Measurements from ENCODE around the gene GALNT10.

The GALNT10 gene

DNA sequence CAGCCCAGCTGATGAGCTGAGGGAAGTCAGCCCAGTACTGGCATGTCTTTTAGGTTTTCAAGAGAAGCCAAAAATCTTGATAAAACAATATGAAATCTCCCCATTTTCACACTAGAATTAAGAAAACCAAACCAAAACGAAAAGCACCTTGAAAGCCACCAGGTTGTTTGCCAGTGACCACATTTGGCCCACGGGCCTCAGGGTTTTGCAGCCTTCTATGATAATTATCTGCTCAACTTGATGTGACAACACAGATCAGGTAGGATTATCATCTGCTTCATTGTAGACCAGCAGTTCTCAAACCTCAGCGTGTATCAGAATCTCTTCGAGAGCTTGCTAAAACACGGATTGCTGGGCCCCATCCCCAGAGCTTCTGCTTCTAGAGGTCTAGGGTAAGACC lies 101.4 kb downstream of the GALNT10 start:
- no peak overlapping the region for H3K4me3 ChIP-seq (replicated peaks; ENCODE audit: insufficient read depth, low read length)
- TF ChIP-seq, protein P1, sequence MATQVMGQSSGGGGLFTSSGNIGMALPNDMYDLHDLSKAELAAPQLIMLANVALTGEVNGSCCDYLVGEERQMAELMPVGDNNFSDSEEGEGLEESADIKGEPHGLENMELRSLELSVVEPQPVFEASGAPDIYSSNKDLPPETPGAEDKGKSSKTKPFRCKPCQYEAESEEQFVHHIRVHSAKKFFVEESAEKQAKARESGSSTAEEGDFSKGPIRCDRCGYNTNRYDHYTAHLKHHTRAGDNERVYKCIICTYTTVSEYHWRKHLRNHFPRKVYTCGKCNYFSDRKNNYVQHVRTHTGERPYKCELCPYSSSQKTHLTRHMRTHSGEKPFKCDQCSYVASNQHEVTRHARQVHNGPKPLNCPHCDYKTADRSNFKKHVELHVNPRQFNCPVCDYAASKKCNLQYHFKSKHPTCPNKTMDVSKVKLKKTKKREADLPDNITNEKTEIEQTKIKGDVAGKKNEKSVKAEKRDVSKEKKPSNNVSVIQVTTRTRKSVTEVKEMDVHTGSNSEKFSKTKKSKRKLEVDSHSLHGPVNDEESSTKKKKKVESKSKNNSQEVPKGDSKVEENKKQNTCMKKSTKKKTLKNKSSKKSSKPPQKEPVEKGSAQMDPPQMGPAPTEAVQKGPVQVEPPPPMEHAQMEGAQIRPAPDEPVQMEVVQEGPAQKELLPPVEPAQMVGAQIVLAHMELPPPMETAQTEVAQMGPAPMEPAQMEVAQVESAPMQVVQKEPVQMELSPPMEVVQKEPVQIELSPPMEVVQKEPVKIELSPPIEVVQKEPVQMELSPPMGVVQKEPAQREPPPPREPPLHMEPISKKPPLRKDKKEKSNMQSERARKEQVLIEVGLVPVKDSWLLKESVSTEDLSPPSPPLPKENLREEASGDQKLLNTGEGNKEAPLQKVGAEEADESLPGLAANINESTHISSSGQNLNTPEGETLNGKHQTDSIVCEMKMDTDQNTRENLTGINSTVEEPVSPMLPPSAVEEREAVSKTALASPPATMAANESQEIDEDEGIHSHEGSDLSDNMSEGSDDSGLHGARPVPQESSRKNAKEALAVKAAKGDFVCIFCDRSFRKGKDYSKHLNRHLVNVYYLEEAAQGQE (IDR thresholded peaks at IDR 0.05; ENCODE audit: insufficient replicate concordance, low read depth): no peak
- TF ChIP-seq, protein P2, sequence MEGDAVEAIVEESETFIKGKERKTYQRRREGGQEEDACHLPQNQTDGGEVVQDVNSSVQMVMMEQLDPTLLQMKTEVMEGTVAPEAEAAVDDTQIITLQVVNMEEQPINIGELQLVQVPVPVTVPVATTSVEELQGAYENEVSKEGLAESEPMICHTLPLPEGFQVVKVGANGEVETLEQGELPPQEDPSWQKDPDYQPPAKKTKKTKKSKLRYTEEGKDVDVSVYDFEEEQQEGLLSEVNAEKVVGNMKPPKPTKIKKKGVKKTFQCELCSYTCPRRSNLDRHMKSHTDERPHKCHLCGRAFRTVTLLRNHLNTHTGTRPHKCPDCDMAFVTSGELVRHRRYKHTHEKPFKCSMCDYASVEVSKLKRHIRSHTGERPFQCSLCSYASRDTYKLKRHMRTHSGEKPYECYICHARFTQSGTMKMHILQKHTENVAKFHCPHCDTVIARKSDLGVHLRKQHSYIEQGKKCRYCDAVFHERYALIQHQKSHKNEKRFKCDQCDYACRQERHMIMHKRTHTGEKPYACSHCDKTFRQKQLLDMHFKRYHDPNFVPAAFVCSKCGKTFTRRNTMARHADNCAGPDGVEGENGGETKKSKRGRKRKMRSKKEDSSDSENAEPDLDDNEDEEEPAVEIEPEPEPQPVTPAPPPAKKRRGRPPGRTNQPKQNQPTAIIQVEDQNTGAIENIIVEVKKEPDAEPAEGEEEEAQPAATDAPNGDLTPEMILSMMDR (IDR thresholded peaks at IDR 0.05; ENCODE audit: insufficient read depth, low read length): no peak
- no peak for TF ChIP-seq POLR2AphosphoS5 (IDR thresholded peaks at IDR 0.05; ENCODE audit: low read depth)
- TF ChIP-seq GABPA (IDR thresholded peaks at IDR 0.05; ENCODE audit: low read depth): no peak
- no peak for TF ChIP-seq SPI1 (IDR thresholded peaks at IDR 0.05; ENCODE audit: borderline replicate concordance, low read depth)
- no peak overlapping the region for H3K27ac ChIP-seq (replicated peaks)
- H3K27me3 ChIP-seq (ENCODE audit: insufficient read depth, poor library complexity, severe bottlenecking): peaks cover 2% of the 10 kb centered on the region
- no peak for DNase-seq (ENCODE audit: low read depth in 1 of 2, low spot score in 1 of 2)

DNA sequence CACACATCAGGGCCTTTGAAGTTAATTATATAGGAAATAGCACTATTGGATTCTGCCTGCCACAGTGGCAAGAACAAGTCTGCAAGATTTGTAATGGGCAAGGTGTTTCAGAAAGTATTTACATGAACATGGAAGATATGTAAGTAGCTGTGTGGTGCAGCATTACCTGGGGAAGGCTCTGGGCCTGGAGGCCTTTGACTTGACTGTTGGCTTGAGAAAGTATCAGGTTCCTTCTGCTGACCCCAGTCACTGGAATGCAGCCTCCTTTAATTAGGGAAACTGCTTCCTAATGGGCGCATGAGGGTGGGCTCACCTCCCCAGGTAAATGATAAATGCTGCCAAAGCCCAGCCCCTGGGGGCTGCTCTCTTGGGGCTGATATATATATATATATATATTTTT lies 102.7 kb downstream of the GALNT10 start:
- no peak for TF ChIP-seq GABPA (IDR thresholded peaks at IDR 0.05; ENCODE audit: low read depth)
- no peak for DNase-seq (ENCODE audit: low read depth in 1 of 2, low spot score in 1 of 2)
- peaks cover 2% of the 10 kb centered on the region for H3K27me3 ChIP-seq (ENCODE audit: insufficient read depth, poor library complexity, severe bottlenecking)
- no peak overlapping the region for H3K27ac ChIP-seq (replicated peaks)
- no peak overlapping the region for H3K4me3 ChIP-seq (replicated peaks; ENCODE audit: insufficient read depth, low read length)

DNA sequence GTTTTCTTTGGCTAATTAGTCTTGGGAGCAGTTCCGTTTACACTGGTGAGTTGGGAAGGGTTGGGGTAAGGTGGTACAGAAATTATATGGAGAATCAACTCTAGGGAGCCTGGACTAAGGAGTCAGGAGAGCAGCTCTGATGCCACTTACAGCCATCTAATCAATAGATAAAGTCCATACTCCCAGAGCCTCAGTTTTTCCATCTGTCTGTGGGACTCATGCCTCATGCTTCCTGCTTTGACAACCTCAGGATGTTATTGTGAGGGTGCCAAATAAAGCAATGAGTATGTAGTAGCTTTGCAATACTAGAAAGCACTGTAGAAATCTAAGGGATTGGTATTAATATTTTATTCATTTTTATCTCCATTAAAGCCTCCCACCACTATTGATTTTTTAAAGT lies 105.0 kb downstream of the GALNT10 start:
- TF ChIP-seq SPI1 (IDR thresholded peaks at IDR 0.05; ENCODE audit: borderline replicate concordance, low read depth) (no peak), GABPA (IDR thresholded peaks at IDR 0.05; ENCODE audit: low read depth) (no peak), POLR2AphosphoS5 (IDR thresholded peaks at IDR 0.05; ENCODE audit: low read depth) (no peak)
- TF ChIP-seq, protein P2 (IDR thresholded peaks at IDR 0.05; ENCODE audit: insufficient read depth, low read length): no peak
- TF ChIP-seq, protein P1 (IDR thresholded peaks at IDR 0.05; ENCODE audit: insufficient replicate concordance, low read depth): no peak
- H3K27ac ChIP-seq (replicated peaks): no peak overlapping the region
- DNase-seq (ENCODE audit: low read depth in 1 of 2, low spot score in 1 of 2): no peak
- H3K4me3 ChIP-seq (replicated peaks; ENCODE audit: insufficient read depth, low read length): no peak overlapping the region
- no peaks in the 10 kb centered on the region for H3K27me3 ChIP-seq (ENCODE audit: insufficient read depth, poor library complexity, severe bottlenecking)

DNA sequence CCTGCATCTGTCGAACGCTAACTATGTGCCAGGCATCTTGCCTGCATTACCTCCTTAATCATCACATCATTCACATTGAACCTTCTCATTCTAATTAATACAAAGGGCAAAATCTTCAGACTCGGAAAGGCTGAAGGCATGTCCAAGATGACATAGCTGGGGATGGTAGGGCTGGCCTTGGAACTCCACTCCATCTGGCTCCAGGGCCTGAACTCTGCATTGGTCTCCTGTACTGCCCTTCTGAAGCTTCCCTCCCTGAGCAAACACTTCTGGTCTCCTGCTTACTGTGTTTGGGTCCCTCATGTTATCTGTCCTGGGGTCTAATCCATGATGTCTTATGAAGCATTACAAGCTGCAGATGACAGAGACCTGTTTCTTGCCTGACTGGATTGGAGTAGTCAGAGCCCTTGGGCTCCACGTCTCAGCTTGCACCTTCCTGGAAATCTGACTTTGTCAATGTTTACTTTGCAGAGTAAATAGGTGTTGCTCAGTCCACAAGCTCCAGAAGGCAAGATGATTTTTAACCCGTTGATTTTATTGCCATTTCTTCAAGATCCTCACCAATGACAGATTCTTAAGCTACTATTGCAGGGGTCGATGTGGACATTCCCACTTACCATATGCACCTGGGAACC lies 106.1 kb downstream of the GALNT10 start:
- no peak overlapping the region for H3K27ac ChIP-seq (replicated peaks)
- no peak for DNase-seq (ENCODE audit: low read depth in 1 of 2, low spot score in 1 of 2)
- H3K27me3 ChIP-seq (ENCODE audit: insufficient read depth, poor library complexity, severe bottlenecking): no peaks in the 10 kb centered on the region
- TF ChIP-seq SPI1 (IDR thresholded peaks at IDR 0.05; ENCODE audit: borderline replicate concordance, low read depth) (no peak), GABPA (IDR thresholded peaks at IDR 0.05; ENCODE audit: low read depth) (no peak), POLR2AphosphoS5 (IDR thresholded peaks at IDR 0.05; ENCODE audit: low read depth) (no peak)
- TF ChIP-seq, protein P2 (IDR thresholded peaks at IDR 0.05; ENCODE audit: insufficient read depth, low read length): no peak
- no peak overlapping the region for H3K4me3 ChIP-seq (replicated peaks; ENCODE audit: insufficient read depth, low read length)

All from HL-60 (cell line).